Measurements from ENCODE around the gene TF. TPM values are rescaled to one million over a fixed set of nuclear protein-coding genes. Genes with fewer than 3 reads are reported as not detected.

The TF gene
- polyA plus RNA-seq, 1 of the 3 experiments (the other 2 are of a cell fraction) = 0.08 TPM

DNA sequence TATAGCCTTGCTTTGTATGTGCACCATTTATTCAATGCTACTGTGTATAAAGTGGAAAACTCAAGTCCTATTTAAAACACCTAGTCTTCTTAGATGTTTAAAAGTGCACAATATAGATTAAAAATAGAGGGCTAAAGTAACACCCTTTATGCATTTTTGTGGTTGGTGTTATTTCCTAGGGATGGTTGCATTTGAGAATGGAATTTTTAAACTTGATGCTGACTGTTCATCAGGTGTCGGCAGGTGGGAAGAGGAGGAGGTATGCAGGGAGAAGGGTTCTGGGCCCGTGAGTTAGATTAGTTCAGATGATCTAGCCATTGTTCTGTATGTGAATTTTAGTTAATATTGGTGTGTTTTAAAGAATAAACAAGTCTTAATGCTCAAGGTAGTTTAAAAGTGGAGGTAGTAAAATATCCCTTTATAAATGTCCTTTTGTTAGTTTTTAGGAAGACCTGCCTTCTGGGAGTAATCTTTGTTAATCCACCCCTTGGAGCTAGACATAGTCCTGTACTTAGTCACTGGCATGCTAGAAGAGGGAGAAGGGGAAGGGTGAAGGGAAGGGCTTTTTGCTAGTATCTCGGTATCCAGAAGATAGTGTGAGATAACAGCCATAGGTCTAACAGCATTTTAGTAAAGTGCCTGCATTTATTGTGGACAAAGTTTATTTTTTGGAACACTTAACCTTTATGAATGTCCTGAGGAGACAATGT lies 51.4 kb downstream of the TF start:
- no peaks in the 10 kb centered on the region for H4K20me1 ChIP-seq (ENCODE audit: insufficient read depth)
- no peak overlapping the region for H3K27ac ChIP-seq (ENCODE audit: low read depth in 2 of 2, low read length in 1 of 2)
- no peaks in the 10 kb centered on the region for H3F3A ChIP-seq (replicated peaks; ENCODE audit: insufficient read depth)
- no peak overlapping the region for H2AFZ ChIP-seq (ENCODE audit: low read depth)
- H3K9ac ChIP-seq = no peak overlapping the region
- H3K27me3 ChIP-seq (ENCODE audit: insufficient read depth) = no peaks in the 10 kb centered on the region
- H3K4me1 ChIP-seq (ENCODE audit: control insufficient read depth in 1 of 2, insufficient read depth in 2 of 2, low read depth in 1 of 2, low read length in 1 of 2) = no peaks in the 10 kb centered on the region
- H3K9me2 ChIP-seq = no peaks in the 10 kb centered on the region
- WGBS (ENCODE audit: low lambda C conversion rate) = 49% methylated on average over 3 of the region's 3 CpGs
- CTCF ChIA-PET = no interaction called here
- H3K4me2 ChIP-seq = no peak overlapping the region
- no peaks in the 10 kb centered on the region for H3K79me2 ChIP-seq (ENCODE audit: insufficient read depth)
- TF ChIP-seq GATA2 (CRISPR knock-in tag; IDR thresholded peaks at IDR 0.05) (no peak), JUND (IDR thresholded peaks at IDR 0.05) (no peak), GABPA (IDR thresholded peaks at IDR 0.05; ENCODE audit: low read depth) (no peak), TCF12 (IDR thresholded peaks at IDR 0.05) (no peak), NRF1 (IDR thresholded peaks at IDR 0.05; ENCODE audit: low read depth, low read length) (no peak)
- TF ChIP-seq, protein P1, sequence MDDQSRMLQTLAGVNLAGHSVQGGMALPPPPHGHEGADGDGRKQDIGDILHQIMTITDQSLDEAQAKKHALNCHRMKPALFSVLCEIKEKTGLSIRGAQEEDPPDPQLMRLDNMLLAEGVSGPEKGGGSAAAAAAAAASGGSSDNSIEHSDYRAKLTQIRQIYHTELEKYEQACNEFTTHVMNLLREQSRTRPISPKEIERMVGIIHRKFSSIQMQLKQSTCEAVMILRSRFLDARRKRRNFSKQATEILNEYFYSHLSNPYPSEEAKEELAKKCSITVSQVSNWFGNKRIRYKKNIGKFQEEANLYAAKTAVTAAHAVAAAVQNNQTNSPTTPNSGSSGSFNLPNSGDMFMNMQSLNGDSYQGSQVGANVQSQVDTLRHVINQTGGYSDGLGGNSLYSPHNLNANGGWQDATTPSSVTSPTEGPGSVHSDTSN (IDR thresholded peaks at IDR 0.05) = no peak
- TF ChIP-seq, protein P2, sequence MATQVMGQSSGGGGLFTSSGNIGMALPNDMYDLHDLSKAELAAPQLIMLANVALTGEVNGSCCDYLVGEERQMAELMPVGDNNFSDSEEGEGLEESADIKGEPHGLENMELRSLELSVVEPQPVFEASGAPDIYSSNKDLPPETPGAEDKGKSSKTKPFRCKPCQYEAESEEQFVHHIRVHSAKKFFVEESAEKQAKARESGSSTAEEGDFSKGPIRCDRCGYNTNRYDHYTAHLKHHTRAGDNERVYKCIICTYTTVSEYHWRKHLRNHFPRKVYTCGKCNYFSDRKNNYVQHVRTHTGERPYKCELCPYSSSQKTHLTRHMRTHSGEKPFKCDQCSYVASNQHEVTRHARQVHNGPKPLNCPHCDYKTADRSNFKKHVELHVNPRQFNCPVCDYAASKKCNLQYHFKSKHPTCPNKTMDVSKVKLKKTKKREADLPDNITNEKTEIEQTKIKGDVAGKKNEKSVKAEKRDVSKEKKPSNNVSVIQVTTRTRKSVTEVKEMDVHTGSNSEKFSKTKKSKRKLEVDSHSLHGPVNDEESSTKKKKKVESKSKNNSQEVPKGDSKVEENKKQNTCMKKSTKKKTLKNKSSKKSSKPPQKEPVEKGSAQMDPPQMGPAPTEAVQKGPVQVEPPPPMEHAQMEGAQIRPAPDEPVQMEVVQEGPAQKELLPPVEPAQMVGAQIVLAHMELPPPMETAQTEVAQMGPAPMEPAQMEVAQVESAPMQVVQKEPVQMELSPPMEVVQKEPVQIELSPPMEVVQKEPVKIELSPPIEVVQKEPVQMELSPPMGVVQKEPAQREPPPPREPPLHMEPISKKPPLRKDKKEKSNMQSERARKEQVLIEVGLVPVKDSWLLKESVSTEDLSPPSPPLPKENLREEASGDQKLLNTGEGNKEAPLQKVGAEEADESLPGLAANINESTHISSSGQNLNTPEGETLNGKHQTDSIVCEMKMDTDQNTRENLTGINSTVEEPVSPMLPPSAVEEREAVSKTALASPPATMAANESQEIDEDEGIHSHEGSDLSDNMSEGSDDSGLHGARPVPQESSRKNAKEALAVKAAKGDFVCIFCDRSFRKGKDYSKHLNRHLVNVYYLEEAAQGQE (IDR thresholded peaks at IDR 0.05; ENCODE audit: low read depth, low read length) = no peak
- H3K9me3 ChIP-seq = peaks cover 8% of the 10 kb centered on the region; the same call in 1 of the 2 replicates
- DNase-seq = no peak
- no peaks in the 10 kb centered on the region for H3K36me3 ChIP-seq (replicated peaks in 1 of 2; ENCODE audit: control insufficient read depth in 1 of 2, insufficient read depth in 2 of 2, low read length in 1 of 2)
- POLR2A ChIA-PET = no interaction called here
- H3K4me3 ChIP-seq (ENCODE audit: low read depth in 2 of 2, low read length in 1 of 2) = no peak overlapping the region

DNA sequence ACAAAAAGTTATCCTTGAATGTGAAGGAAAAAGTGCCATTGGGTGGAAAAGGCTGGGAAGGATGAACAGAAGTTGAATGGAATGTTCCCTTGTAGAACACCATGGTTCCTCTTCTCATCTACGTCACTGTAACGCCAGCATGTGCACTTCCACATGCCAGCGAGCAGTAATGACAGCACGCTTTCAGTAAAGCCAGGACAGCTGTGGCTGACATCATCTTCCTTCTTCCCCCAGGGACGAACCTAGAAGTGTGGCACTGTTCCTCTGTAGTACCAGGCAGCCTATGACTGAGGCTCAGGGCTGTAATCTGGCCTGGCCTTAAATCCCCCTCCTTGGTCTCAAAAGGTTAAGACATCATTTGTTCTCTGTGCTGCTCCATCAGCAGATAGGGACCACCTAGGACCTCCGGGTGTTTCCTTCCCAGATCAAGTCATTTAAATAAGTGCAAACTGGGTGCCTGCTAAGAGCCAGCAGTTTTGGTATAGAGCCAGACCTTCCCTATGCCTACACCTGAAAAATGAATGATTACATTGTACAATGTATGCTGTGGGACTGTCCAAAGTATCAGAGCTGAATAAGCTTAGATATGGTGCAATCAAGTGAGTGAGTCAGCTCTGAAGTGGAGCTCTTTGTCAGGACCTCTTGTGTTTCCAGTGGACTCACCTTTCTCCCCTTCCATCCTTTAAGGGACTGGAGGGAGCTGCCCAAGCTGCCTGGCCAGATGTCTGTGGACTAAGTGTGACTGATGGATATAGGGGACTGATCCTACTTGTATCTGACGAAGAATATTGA lies 53.8 kb downstream of the TF start:
- H3K9me3 ChIP-seq = no peaks in the 10 kb centered on the region
- 64% methylated on average over 7 of the region's 7 CpGs for WGBS (ENCODE audit: low lambda C conversion rate)

More for the DNA sequence above, 53.8 kb downstream of the TF start:
- Histone ChIP-seq H3K79me2 (ENCODE audit: insufficient read depth) (no peaks in the 10 kb centered on the region), H3K4me1 (ENCODE audit: control insufficient read depth in 1 of 2, insufficient read depth in 2 of 2, low read depth in 1 of 2, low read length in 1 of 2) (no peaks in the 10 kb centered on the region; a peak in 1 of 4 replicates), H2AFZ (ENCODE audit: low read depth) (no peak overlapping the region), H3K27me3 (ENCODE audit: insufficient read depth) (no peaks in the 10 kb centered on the region), H3K4me3 (ENCODE audit: low read depth in 2 of 2, low read length in 1 of 2) (no peak overlapping the region), H4K20me1 (ENCODE audit: insufficient read depth) (no peaks in the 10 kb centered on the region), H3K9me2 (no peaks in the 10 kb centered on the region), H3K9ac (no peak overlapping the region), H3K27ac (ENCODE audit: low read depth in 2 of 2, low read length in 1 of 2) (no peak overlapping the region), H3K4me2 (no peak overlapping the region), H3K36me3 (replicated peaks in 1 of 2; ENCODE audit: control insufficient read depth in 1 of 2, insufficient read depth in 2 of 2, low read length in 1 of 2) (no peaks in the 10 kb centered on the region), H3F3A (replicated peaks; ENCODE audit: insufficient read depth) (no peaks in the 10 kb centered on the region)
- no peak for DNase-seq
- POLR2A ChIA-PET = no interaction called here
- CTCF ChIA-PET = no interaction called here
- no peak for TF ChIP-seq GATA2 (CRISPR knock-in tag; IDR thresholded peaks at IDR 0.05)
- no peak for TF ChIP-seq RCOR1 (IDR thresholded peaks at IDR 0.05; ENCODE audit: low read length)
- TF ChIP-seq POLR2AphosphoS5 (IDR thresholded peaks at IDR 0.05; ENCODE audit: low read depth, low read length) = no peak
- no peak for TF ChIP-seq TAF1 (IDR thresholded peaks at IDR 0.05; ENCODE audit: borderline replicate concordance, low read depth, low read length)
- no peak for TF ChIP-seq FOXJ3 (CRISPR knock-in tag; IDR thresholded peaks at IDR 0.05)
- no peak for TF ChIP-seq RAD21 (IDR thresholded peaks at IDR 0.05; ENCODE audit: low read length)
- TF ChIP-seq, protein P3, sequence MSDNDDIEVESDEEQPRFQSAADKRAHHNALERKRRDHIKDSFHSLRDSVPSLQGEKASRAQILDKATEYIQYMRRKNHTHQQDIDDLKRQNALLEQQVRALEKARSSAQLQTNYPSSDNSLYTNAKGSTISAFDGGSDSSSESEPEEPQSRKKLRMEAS (IDR thresholded peaks at IDR 0.05; ENCODE audit: low read depth) = no peak
- no peak for TF ChIP-seq ELF1 (IDR thresholded peaks at IDR 0.05)
- no peak for TF ChIP-seq CHD2 (IDR thresholded peaks at IDR 0.05; ENCODE audit: low read length, partially characterized antibody)
- no peak for TF ChIP-seq GABPA (IDR thresholded peaks at IDR 0.05; ENCODE audit: low read depth)
- TF ChIP-seq MEF2A (IDR thresholded peaks at IDR 0.05; ENCODE audit: borderline replicate concordance, low read depth) = no peak
- TF ChIP-seq NFIC (IDR thresholded peaks at IDR 0.05; ENCODE audit: borderline replicate concordance) = no peak
- TF ChIP-seq YY1 (IDR thresholded peaks at IDR 0.05; ENCODE audit: low read depth) = no peak
- no peak for TF ChIP-seq NRF1 (IDR thresholded peaks at IDR 0.05; ENCODE audit: low read depth, low read length)
- TF ChIP-seq SIN3A (IDR thresholded peaks at IDR 0.05; ENCODE audit: borderline replicate concordance, low read depth, low read length) = no peak
